HepG2 (cell line): ENCODE results near the gene SLC38A3. TPM values are rescaled to one million over a fixed set of nuclear protein-coding genes. Genes with fewer than 3 reads are reported as not detected.

Experiments
- AKAP8 ChIP-seq: sonication (generic); formaldehyde crosslinking; IDR thresholded peaks from 2 replicates; pipeline ENCODE4 v1.5.1; 2020; ENCODE audit warnings: mild to moderate bottlenecking, missing genetic modification reagents
- ARID4A ChIP-seq: sonication (generic); formaldehyde crosslinking; IDR thresholded peaks from 2 replicates; pipeline ENCODE4 v1.5.0; 2020; ENCODE audit warnings: mild to moderate bottlenecking, missing genetic modification reagents, borderline replicate concordance
- BCL6 ChIP-seq: IDR thresholded peaks from 2 replicates; pipeline ENCODE4 v1.6.1; 2016; ENCODE audit warnings: missing genetic modification reagents, missing compliant biosample characterization
- CAMTA2 ChIP-seq: sonication (generic); formaldehyde crosslinking; IDR thresholded peaks from 2 replicates; pipeline ENCODE4 v1.4.0; 2020; ENCODE audit warnings: mild to moderate bottlenecking, missing genetic modification reagents, borderline replicate concordance
- ELF3 ChIP-seq: IDR thresholded peaks from 2 replicates; pipeline ENCODE4 v1.6.1; 2016; ENCODE audit warnings: missing genetic modification reagents, missing compliant biosample characterization
- ETS1 ChIP-seq: sonication (generic); formaldehyde crosslinking; IDR thresholded peaks from 2 replicates; pipeline ENCODE4 v1.4.0; 2020; ENCODE audit warnings: missing genetic modification reagents
- KDM4B ChIP-seq: sonication (generic); formaldehyde crosslinking; IDR thresholded peaks from 2 replicates; pipeline ENCODE4 v1.4.0; 2020; ENCODE audit warnings: missing genetic modification reagents
- KLF13 ChIP-seq: sonication (generic); formaldehyde crosslinking; IDR thresholded peaks from 2 replicates; pipeline ENCODE4 v1.4.0; 2020; ENCODE audit warnings: mild to moderate bottlenecking, missing genetic modification reagents
- MBNL3 ChIP-seq: fragments of 250-450 bp; sonication (Bioruptor Pico); conservative IDR thresholded peaks from 2 replicates; pipeline ENCODE4 v1.8.0; 2022; ENCODE audit warnings: mild to moderate bottlenecking, inconsistent platforms
- MXD3 ChIP-seq: IDR thresholded peaks from 2 replicates; pipeline ENCODE4 v1.6.1; 2016; ENCODE audit warnings: mild to moderate bottlenecking, missing biosample characterization, missing genetic modification reagents
- PHB2 ChIP-seq: fragments of 450-650 bp; IDR thresholded peaks from 2 replicates; pipeline ENCODE4 v1.6.1; 2018; ENCODE audit not compliant: partially characterized antibody
- POGK ChIP-seq: sonication (generic); formaldehyde crosslinking; conservative IDR thresholded peaks from 2 replicates; pipeline ENCODE4 v1.8.0; 2022; ENCODE audit warnings: mild to moderate bottlenecking, moderate library complexity, missing genetic modification reagents
- SNRNP70 ChIP-seq: fragments of 200-400 bp; formaldehyde crosslinking; IDR thresholded peaks from 2 replicates; pipeline ENCODE4 v1.6.1; 2017; ENCODE audit warnings: mild to moderate bottlenecking, low read depth, low read length, moderate library complexity
- TERF1 ChIP-seq: sonication (generic); formaldehyde crosslinking; IDR thresholded peaks from 2 replicates; pipeline ENCODE4 v1.8.0; 2022; ENCODE audit warnings: mild to moderate bottlenecking, missing genetic modification reagents, moderate library complexity
- UBTF ChIP-seq: sonication (generic); formaldehyde crosslinking; IDR thresholded peaks from 2 replicates; pipeline ENCODE4 v1.4.0; 2020; ENCODE audit warnings: mild to moderate bottlenecking, missing genetic modification reagents
- ZFY ChIP-seq: sonication (generic); formaldehyde crosslinking; IDR thresholded peaks from 2 replicates; pipeline ENCODE4 v1.4.0; 2020; ENCODE audit warnings: missing genetic modification reagents
- ZNF205 ChIP-seq: IDR thresholded peaks from 2 replicates; pipeline ENCODE4 v1.6.1; 2018; ENCODE audit warnings: missing biosample characterization, missing genetic modification reagents
- polyA plus RNA-seq, 8 experiments: library from polyadenylated mRNA; depleted of rRNA in 3 of 8; stranded (reverse) in 7 of 8; unstranded in 1 of 8; fragments of >200 nt; fragmentation: Illumina TruSeq in 4 of 8; extraction: Trizol in 4 of 8; gene quantifications; 2 replicates each; pipeline versions ENCODE4 v1.2.1 to v1.2.3, GENCODE V29; 2011 to 2016; ENCODE audit warnings: low read depth in 4 of 8, missing spikeins in 1 of 8, mixed read lengths in 1 of 8; ENCODE audit not compliant: insufficient read depth in 1 of 8
- total RNA-seq, 5 experiments: library from RNA; depleted of rRNA; stranded (reverse); fragments of >200 nt; fragmentation: Illumina TruSeq; extraction: Trizol; gene quantifications; 2 replicates each; pipeline ENCODE4 v1.2.3, GENCODE V29; 2016; ENCODE audit warnings: low read depth in 1 of 5

The SLC38A3 gene
- total and polyA plus RNA-seq, 2 of the 13 experiments (the other 11 are each of a cell fraction or from before 2014, with no cell fraction given): 29.8 to 164 TPM

DNA sequence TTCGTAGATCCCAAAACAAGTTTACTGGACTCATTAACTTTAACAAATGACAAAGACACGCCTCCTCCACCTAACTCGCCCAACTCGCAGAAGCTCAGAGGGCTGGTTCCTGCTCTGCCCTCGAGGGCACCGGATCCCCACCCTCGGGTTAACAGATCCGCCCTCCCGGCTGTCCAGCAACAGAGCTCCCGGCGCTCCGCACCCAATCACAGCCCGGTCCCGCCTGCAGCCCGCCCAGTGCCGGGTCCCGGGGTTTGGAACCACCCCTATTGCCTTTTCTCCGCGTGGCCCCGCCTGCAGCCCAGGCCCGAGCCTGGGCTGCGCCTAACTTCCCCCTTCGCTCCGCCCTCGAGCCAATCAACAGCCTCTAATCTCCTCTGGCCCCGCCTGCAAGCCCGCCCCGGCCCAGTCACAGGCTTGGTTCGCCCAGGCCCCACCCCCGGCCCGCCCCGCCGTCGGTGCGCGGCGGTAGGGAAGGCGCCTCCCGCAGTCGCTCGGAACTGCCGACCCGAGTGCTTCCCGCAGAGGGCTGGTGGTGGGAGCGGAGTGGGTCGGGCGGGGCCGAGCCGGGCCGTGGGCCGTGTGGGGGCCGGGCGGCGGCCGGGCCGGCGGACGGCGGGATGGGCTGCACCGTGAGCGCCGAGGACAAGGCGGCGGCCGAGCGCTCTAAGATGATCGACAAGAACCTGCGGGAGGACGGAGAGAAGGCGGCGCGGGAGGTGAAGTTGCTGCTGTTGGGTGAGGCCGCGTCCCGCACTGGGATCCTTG, 30.8 kb downstream of the SLC38A3 start, which contains the start of gene GNAI2 (continued):
- peak; percentile 63; the same call in 1 of the 2 replicates for TF ChIP-seq UBTF (CRISPR knock-in tag)
- TF ChIP-seq TERF1 (CRISPR knock-in tag): no peak
- no peak for TF ChIP-seq KLF13
- TF ChIP-seq MXD3 (CRISPR knock-in tag): no peak
- no peak for TF ChIP-seq PHB2
- TF ChIP-seq ZFY (CRISPR knock-in tag): peak; percentile 84
- no peak for TF ChIP-seq SNRNP70
- no peak for TF ChIP-seq KDM4B
- no peak for TF ChIP-seq CAMTA2 (CRISPR knock-in tag)
- no peak for TF ChIP-seq ETS1
- TF ChIP-seq ELF3: peak; percentile 60
- no peak for TF ChIP-seq ZNF205 (CRISPR knock-in tag)
- TF ChIP-seq AKAP8: no peak
- no peak for TF ChIP-seq MBNL3
- no peak for TF ChIP-seq POGK (CRISPR knock-in tag)
- TF ChIP-seq ARID4A (CRISPR knock-in tag): peak; percentile 67; the same call in 1 of the 2 replicates
- TF ChIP-seq BCL6 (CRISPR knock-in tag): no peak
